Suppressor macrophage treated with lipopolysaccharide for 1 hour (primary cell): ENCODE results near the gene KRTAP10-7.
"Not testable (repeated sequence)": the region's sequence is repeated elsewhere in the genome, so short reads cannot be mapped to it uniquely, and the experiment has no call there.

Experiments
- DNase-seq, 3 donors: peaks; one replicate each; pipeline ENCODE4 v3.0.0-alpha.2; 2020 to 2022

The KRTAP10-7 gene

GRCh38 chr21:44571844-44572782 lies 28.3 kb upstream of the KRTAP10-7 start:
- no peak for DNase-seq

- DNase-seq, result no peak
Observed at GRCh38 chr21:44572959-44573583, 27.3 kb upstream of the KRTAP10-7 start.

- not testable (repeated sequence) for DNase-seq
Observed at GRCh38 chr21:44573630-44574456, 26.6 kb upstream of the KRTAP10-7 start, which contains the start of gene KRTAP10-4. Gene KRTAP10-4, plus strand, starts transcription at chr21:44573729. Its CDS starts 30 bp downstream, at chr21:44573759.

GRCh38 chr21:44574457-44575306 lies 25.7 kb upstream of the KRTAP10-7 start:
- DNase-seq, result no peak

GRCh38 chr21:44575307-44576024 lies 24.9 kb upstream of the KRTAP10-7 start:
- DNase-seq, result no peak

GRCh38 chr21:44576025-44576420 lies 24.4 kb upstream of the KRTAP10-7 start:
- no peak for DNase-seq

- no peak for DNase-seq
Observed at GRCh38 chr21:44578371-44579055, 21.9 kb upstream of the KRTAP10-7 start.

GRCh38 chr21:44579056-44579832 lies 21.2 kb upstream of the KRTAP10-7 start:
- no peak for DNase-seq

GRCh38 chr21:44579833-44580144 lies 20.6 kb upstream of the KRTAP10-7 start:
- no peak for DNase-seq

- DNase-seq, result not testable (repeated sequence)
Observed at GRCh38 chr21:44580231-44580821, 20.1 kb upstream of the KRTAP10-7 start, which contains the start of gene KRTAP10-5. Gene KRTAP10-5, minus strand, starts transcription at chr21:44580604. Its CDS starts 26 bp downstream, at chr21:44580578.

GRCh38 chr21:44581158-44581557 lies 19.2 kb upstream of the KRTAP10-7 start:
- DNase-seq, result no peak

- no peak for DNase-seq
Observed at GRCh38 chr21:44582055-44582454, 18.3 kb upstream of the KRTAP10-7 start.

GRCh38 chr21:44583089-44583799 lies 17.2 kb upstream of the KRTAP10-7 start:
- DNase-seq, result no peak

- no peak for DNase-seq
Observed at GRCh38 chr21:44583800-44584147, 16.6 kb upstream of the KRTAP10-7 start.

GRCh38 chr21:44585892-44586291 lies 14.5 kb upstream of the KRTAP10-7 start:
- no peak for DNase-seq

- DNase-seq, result no peak
Observed at GRCh38 chr21:44589094-44589493, 11.3 kb upstream of the KRTAP10-7 start.

- no peak for DNase-seq
Observed at GRCh38 chr21:44589586-44590305, 10.7 kb upstream of the KRTAP10-7 start.

GRCh38 chr21:44590311-44590721 lies 10.1 kb upstream of the KRTAP10-7 start:
- DNase-seq, result no peak
